Panc1 (cell line): Measurements from ENCODE around the gene RNU1-1. TPM values are rescaled to one million over a fixed set of nuclear protein-coding genes. Genes with fewer than 3 reads are reported as not detected.
A peak's percentile ranks its signal among the peaks of the same experiment; 100 is the strongest.

Experiments
- ATAC-seq: fragments of 200-7000 bp; cut with Tn5 transposase; 2 replicates; pipeline ENCODE4 v1.9.1; 2020; ENCODE audit warnings: mild to moderate bottlenecking, moderate library complexity
- BruUV-seq: library from RNA; stranded (reverse); fragments of 400-500 nt; replicated peaks from 2 replicates; lab custom pipeline; 2021; lab: Mats Ljungman, UMichigan
- CTCF ChIA-PET: fragments of 300-600 bp; sonication (Branson Sonifier 250); formaldehyde crosslinking; loops from one replicate; lab custom pipeline; 2022; ENCODE audit warnings: antibody characterized with exemption; lab: Charles Lee
- POLR2A ChIA-PET: fragments of 300-600 bp; sonication (Branson Sonifier 250); formaldehyde crosslinking; loops from one replicate; lab custom pipeline; 2022; ENCODE audit warnings: antibody characterized with exemption; lab: Charles Lee
- DNase-seq: peaks from one replicate; pipeline ENCODE4 v3.0.0-alpha.2; 2010; ENCODE audit warnings: low read depth, low spot score
- H3K27ac ChIP-seq: 2 replicates; pipeline ENCODE4 v1.5.1; 2011; ENCODE audit warnings: mild to moderate bottlenecking, low read length, inconsistent platforms
- H3K27me3 ChIP-seq: fragments of 200-500 bp; sonication (Bioruptor generic); 2 replicates; pipeline ENCODE4 v1.6.0; 2014; ENCODE audit warnings: low read length, inconsistent platforms; ENCODE audit not compliant: control insufficient read depth, insufficient read depth
- H3K36me3 ChIP-seq: fragments of 200-500 bp; sonication (Bioruptor generic); 2 replicates; pipeline ENCODE4 v1.5.1; 2014; ENCODE audit warnings: inconsistent platforms, mild to moderate bottlenecking, low read length, moderate library complexity; ENCODE audit not compliant: control insufficient read depth, insufficient read depth
- H3K4me1 ChIP-seq: 2 replicates; pipeline ENCODE4 v1.5.1; 2011; ENCODE audit warnings: inconsistent platforms, mild to moderate bottlenecking, low read length, moderate library complexity; ENCODE audit not compliant: control insufficient read depth, insufficient read depth
- H3K4me3 ChIP-seq, 2 experiments: 2 replicates each; pipeline ENCODE4 v1.5.1; 2011 to 2012; ENCODE audit warnings: low read depth in 2 of 2, low read length in 2 of 2, mild to moderate bottlenecking in 2 of 2, inconsistent platforms in 1 of 2, moderate library complexity in 1 of 2
- H3K9me3 ChIP-seq: fragments of 200-500 bp; sonication (Bioruptor generic); 2 replicates; pipeline ENCODE4 v1.5.1; 2014; ENCODE audit warnings: low read depth, mild to moderate bottlenecking, inconsistent platforms, low read length, moderate library complexity; ENCODE audit not compliant: control insufficient read depth, insufficient read depth
- CTCF ChIP-seq: fragments of 450-650 bp; IDR thresholded peaks from 2 replicates; pipeline ENCODE4 v1.5.1; 2017; ENCODE audit warnings: mild to moderate bottlenecking
- POLR2AphosphoS5 ChIP-seq: IDR thresholded peaks from 2 replicates; pipeline ENCODE4 v1.6.1; 2012; ENCODE audit warnings: mild to moderate bottlenecking, low read depth, low read length, moderate library complexity
- SIN3A ChIP-seq: IDR thresholded peaks from 2 replicates; pipeline ENCODE4 v1.6.1; 2012; ENCODE audit warnings: low read depth, mild to moderate bottlenecking, low read length, moderate library complexity, borderline replicate concordance; ENCODE audit not compliant: insufficient read depth
- TCF7L2 ChIP-seq: IDR thresholded peaks from 2 replicates; pipeline ENCODE4 v1.6.1; 2011; ENCODE audit warnings: mild to moderate bottlenecking, low read depth, low read length, inconsistent platforms
- in situ Hi-C: cut with HindIII; loops from 2 replicates; pipeline ENCODE4 v1.10.0; 2016; ENCODE audit warnings: low sequenced_read_pairs, low pct_unique_long_range_greater_than_20kb
- intact Hi-C: fragments of 100-400 bp; cut with micrococcal nuclease; formaldehyde crosslinking; loops from one replicate; pipeline ENCODE4 v1.10.0; 2022; ENCODE audit not compliant: unreplicated experiment
- total RNA-seq: library from RNA; stranded (reverse); gene quantifications from one replicate; pipeline ENCODE4 v1.2.1, GENCODE V29; 2021; ENCODE audit not compliant: unreplicated experiment
- TF ChIP-seq, protein P1 (sequence below), 2 experiments: IDR thresholded peaks; 2 replicates each; pipeline ENCODE4 v1.6.1; 2011 to 2012; ENCODE audit warnings: low read depth in 2 of 2, control low read depth in 1 of 2, low read length in 1 of 2, mild to moderate bottlenecking in 1 of 2, moderate library complexity in 1 of 2; ENCODE audit not compliant: insufficient read depth in 1 of 2

RNU1-1 gene
- total RNA-seq, 1 experiment from 2014 or later: 1,290 TPM

- Histone ChIP-seq H3K4me3 (no peak overlapping the region), H3K9me3 (no peaks in the 10 kb centered on the region), H3K4me1 (no peaks in the 10 kb centered on the region), H3K27me3 (no peaks in the 10 kb centered on the region), H3K27ac (no peak overlapping the region), H3K36me3 (no peaks in the 10 kb centered on the region)
- POLR2A ChIA-PET: no interaction called here
- no TSS peak for BruUV-seq
- in situ Hi-C loops (no loop called here), intact Hi-C loops (no loop called here)
- TF ChIP-seq, protein P1, sequence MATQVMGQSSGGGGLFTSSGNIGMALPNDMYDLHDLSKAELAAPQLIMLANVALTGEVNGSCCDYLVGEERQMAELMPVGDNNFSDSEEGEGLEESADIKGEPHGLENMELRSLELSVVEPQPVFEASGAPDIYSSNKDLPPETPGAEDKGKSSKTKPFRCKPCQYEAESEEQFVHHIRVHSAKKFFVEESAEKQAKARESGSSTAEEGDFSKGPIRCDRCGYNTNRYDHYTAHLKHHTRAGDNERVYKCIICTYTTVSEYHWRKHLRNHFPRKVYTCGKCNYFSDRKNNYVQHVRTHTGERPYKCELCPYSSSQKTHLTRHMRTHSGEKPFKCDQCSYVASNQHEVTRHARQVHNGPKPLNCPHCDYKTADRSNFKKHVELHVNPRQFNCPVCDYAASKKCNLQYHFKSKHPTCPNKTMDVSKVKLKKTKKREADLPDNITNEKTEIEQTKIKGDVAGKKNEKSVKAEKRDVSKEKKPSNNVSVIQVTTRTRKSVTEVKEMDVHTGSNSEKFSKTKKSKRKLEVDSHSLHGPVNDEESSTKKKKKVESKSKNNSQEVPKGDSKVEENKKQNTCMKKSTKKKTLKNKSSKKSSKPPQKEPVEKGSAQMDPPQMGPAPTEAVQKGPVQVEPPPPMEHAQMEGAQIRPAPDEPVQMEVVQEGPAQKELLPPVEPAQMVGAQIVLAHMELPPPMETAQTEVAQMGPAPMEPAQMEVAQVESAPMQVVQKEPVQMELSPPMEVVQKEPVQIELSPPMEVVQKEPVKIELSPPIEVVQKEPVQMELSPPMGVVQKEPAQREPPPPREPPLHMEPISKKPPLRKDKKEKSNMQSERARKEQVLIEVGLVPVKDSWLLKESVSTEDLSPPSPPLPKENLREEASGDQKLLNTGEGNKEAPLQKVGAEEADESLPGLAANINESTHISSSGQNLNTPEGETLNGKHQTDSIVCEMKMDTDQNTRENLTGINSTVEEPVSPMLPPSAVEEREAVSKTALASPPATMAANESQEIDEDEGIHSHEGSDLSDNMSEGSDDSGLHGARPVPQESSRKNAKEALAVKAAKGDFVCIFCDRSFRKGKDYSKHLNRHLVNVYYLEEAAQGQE (IDR thresholded peaks at IDR 0.05; ENCODE audit: insufficient read depth in 1 of 2, low read depth in 2 of 2, low read length in 1 of 2): no peak
- TF ChIP-seq TCF7L2: no peak
- no peak for TF ChIP-seq CTCF
- no peak for TF ChIP-seq SIN3A
- no peak for TF ChIP-seq POLR2AphosphoS5
- peak; percentile 31; the same call in 1 of the 2 replicates for ATAC-seq
- no peak for DNase-seq
- CTCF ChIA-PET: no interaction called here
These were observed 49.0 kb downstream of the RNU1-1 start for GRCh38 chr1:16464917-16465625.

Other genes starting within 250 kb of the RNU1-1 start
- gene FBXO42, start 161.8 kb downstream of the RNU1-1 start, total RNA-seq: 25.7 TPM
- gene SZRD1, start 147.0 kb downstream of the RNU1-1 start, total RNA-seq: 175 TPM
- gene SPATA21, start 76.9 kb downstream of the RNU1-1 start, total RNA-seq: not detected
- 56.8 TPM for gene NECAP2, start 73.6 kb downstream of the RNU1-1 start, total RNA-seq
- gene NBPF1, start 99.3 kb upstream of the RNU1-1 start, total RNA-seq: 73.2 TPM
- 1,290 TPM for gene RNU1-3, start 152.7 kb upstream of the RNU1-1 start, total RNA-seq
- gene RNU1-4, start 226.2 kb upstream of the RNU1-1 start, total RNA-seq: 1,290 TPM